ENCODE measurements around the gene TRAF3. TPM values are rescaled to one million over a fixed set of nuclear protein-coding genes. Genes with fewer than 3 reads are reported as not detected.
A peak's percentile ranks its signal among the peaks of the same experiment; 100 is the strongest.

Gene TRAF3
- total RNA-seq, 1 experiment from 2014 or later: 11.2 TPM

DNA sequence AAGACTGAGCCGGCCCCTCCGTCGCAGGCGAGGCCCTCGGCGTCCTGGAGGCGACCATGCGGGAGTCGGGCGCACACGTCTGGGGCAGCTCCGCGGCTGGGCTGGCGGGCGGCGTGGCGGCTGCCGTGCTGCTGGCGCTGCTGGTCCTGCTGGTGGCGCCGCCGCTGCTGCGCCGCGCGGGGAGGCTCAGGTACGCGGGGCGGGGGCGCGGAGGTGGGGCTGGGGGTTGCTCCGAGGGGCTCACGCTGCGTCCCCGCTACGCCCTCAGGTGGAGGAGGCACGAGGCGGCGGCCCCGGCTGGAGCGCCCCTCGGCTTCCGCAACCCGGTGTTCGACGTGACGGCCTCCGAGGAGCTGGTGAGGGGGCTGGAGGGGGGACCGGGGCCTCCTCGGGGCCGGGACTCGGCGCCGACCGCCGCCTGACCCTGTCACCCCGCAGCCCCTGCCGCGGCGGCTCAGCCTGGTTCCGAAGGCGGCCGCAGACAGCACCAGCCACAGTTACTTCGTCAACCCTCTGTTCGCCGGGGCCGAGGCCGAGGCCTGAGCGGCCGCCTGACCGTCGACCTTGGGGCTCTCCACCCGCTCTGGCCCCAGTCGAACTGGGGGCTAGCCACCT is 153.0 kb downstream of the TRAF3 start:
- peak; percentile 26 for ATAC-seq
- Mint-ChIP-seq H3K4me1 (peaks cover 11% of the 10 kb centered on the region), H3K4me3 (peak overlapping the region; percentile 49), H3K27me3 (ENCODE audit: low read depth) (peaks cover 50% of the 10 kb centered on the region), H3K27ac (no peak overlapping the region), H3K9me3 (no peaks in the 10 kb centered on the region), H3K36me3 (peaks cover 10% of the 10 kb centered on the region)
- POLR2A ChIA-PET: no interaction called here
- CTCF ChIA-PET: interaction anchor here (0.7 to 1.7 kb wide), 4 partner anchors 20 to 1897 kb away, joined by 3 to 7 read pairs (median 5); no protein-coding TSS in a partner anchor
- TF ChIP-seq, protein P1, sequence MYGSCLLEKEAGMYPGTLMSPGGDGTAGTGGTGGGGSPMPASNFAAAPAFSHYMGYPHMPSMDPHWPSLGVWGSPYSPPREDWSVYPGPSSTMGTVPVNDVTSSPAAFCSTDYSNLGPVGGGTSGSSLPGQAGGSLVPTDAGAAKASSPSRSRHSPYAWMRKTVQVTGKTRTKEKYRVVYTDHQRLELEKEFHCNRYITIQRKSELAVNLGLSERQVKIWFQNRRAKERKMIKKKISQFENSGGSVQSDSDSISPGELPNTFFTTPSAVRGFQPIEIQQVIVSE (CRISPR knock-in tag; IDR thresholded peaks at IDR 0.05; ENCODE audit: borderline replicate concordance): no peak
- TF ChIP-seq FOXP1 (CRISPR knock-in tag; IDR thresholded peaks at IDR 0.05; ENCODE audit: borderline replicate concordance): 0 out of 2 replicates have a peak, but pooled peaks have one; percentile 51
- TF ChIP-seq, protein P2, sequence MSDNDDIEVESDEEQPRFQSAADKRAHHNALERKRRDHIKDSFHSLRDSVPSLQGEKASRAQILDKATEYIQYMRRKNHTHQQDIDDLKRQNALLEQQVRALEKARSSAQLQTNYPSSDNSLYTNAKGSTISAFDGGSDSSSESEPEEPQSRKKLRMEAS (CRISPR knock-in tag; IDR thresholded peaks at IDR 0.05): 0 out of 2 replicates have a peak, but pooled peaks have one; percentile 29
- TF ChIP-seq ZNF219 (CRISPR knock-in tag; IDR thresholded peaks at IDR 0.05; ENCODE audit: borderline replicate concordance): 0 out of 2 replicates have a peak, but pooled peaks have one; percentile 7
- TF ChIP-seq ETV6 (CRISPR knock-in tag; IDR thresholded peaks at IDR 0.05): peak; percentile 35; the same call in 1 of the 2 replicates
- TF ChIP-seq, protein P3, sequence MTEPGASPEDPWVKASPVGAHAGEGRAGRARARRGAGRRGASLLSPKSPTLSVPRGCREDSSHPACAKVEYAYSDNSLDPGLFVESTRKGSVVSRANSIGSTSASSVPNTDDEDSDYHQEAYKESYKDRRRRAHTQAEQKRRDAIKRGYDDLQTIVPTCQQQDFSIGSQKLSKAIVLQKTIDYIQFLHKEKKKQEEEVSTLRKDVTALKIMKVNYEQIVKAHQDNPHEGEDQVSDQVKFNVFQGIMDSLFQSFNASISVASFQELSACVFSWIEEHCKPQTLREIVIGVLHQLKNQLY (CRISPR knock-in tag; IDR thresholded peaks at IDR 0.05): no peak
- TF ChIP-seq FOXJ3 (CRISPR knock-in tag; IDR thresholded peaks at IDR 0.05; ENCODE audit: borderline replicate concordance): no peak
- DNase-seq (ENCODE audit: low spot score): peak; percentile 70

DNA sequence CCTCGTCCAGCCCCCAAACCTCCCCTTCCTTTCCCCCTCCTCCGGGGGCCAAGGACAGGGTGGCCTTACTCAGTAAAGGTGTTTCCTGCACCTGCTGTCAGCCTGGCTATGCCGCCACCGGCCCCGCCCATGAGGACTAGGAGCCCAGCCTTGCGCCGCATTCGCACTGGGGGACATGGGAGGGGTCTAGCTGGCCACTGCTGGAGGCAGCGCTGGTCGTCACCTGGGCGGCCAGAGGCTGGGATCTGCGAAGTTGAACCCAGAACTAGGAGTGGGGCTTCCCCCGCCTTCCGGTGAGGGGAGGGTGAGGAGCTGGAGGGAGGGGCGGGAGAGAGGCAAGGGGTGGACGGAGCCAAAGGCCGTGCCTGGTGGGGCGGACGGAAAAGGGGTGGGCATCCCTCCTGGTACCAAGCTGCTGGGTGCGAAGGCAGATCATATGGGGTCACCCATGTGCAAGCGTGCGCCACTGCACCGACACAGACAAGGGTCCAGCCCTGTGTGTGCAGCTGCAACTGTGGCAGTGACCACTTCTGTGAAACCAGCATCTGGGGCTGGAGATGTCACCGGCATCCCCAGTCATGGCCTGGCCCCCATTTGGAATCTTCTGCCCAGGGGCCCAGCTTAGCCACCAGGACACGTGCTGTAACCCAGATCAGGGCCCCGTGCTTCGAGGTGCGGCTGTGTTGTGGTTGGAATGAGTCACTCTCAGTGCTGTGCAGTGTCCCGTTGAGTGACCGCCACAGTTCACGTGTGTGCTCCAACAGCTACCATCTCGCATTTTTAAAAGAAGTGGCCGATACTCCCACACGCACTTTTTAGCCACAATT is 153.7 kb downstream of the TRAF3 start:
- DNase-seq (ENCODE audit: low spot score) (peak; percentile 71), ATAC-seq (peak; percentile 5)
- Mint-ChIP-seq H3K27me3 (ENCODE audit: low read depth) (peaks cover 45% of the 10 kb centered on the region), H3K4me3 (peak overlapping the region; percentile 49), H3K4me1 (peaks cover 8% of the 10 kb centered on the region), H3K27ac (no peak overlapping the region), H3K36me3 (peaks cover 10% of the 10 kb centered on the region), H3K9me3 (no peaks in the 10 kb centered on the region)
- CTCF ChIA-PET: interaction anchor here (0.7 to 1.7 kb wide), 5 partner anchors 13 to 1896 kb away, joined by 3 to 7 read pairs (median 4); no protein-coding TSS in a partner anchor
- POLR2A ChIA-PET: no interaction called here
- TF ChIP-seq, protein P4, sequence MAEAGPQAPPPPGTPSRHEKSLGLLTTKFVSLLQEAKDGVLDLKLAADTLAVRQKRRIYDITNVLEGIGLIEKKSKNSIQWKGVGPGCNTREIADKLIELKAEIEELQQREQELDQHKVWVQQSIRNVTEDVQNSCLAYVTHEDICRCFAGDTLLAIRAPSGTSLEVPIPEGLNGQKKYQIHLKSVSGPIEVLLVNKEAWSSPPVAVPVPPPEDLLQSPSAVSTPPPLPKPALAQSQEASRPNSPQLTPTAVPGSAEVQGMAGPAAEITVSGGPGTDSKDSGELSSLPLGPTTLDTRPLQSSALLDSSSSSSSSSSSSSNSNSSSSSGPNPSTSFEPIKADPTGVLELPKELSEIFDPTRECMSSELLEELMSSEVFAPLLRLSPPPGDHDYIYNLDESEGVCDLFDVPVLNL (CRISPR knock-in tag; IDR thresholded peaks at IDR 0.05; ENCODE audit: borderline replicate concordance, low read depth): no peak
- TF ChIP-seq ZNF317 (CRISPR knock-in tag; IDR thresholded peaks at IDR 0.05; ENCODE audit: borderline replicate concordance, low read depth) (no peak), TEAD1 (CRISPR knock-in tag; IDR thresholded peaks at IDR 0.05) (no peak), SMAD4 (CRISPR knock-in tag; IDR thresholded peaks at IDR 0.05) (no peak), NFYB (CRISPR knock-in tag; conservative IDR thresholded peaks at IDR 0.05; ENCODE audit: low read depth) (no peak), ZBTB21 (CRISPR knock-in tag; IDR thresholded peaks at IDR 0.05; ENCODE audit: borderline replicate concordance) (no peak), TP53 (CRISPR knock-in tag; IDR thresholded peaks at IDR 0.05) (no peak), GTF2I (CRISPR knock-in tag; conservative IDR thresholded peaks at IDR 0.05) (no peak), ZNF219 (CRISPR knock-in tag; IDR thresholded peaks at IDR 0.05; ENCODE audit: borderline replicate concordance) (no peak), FOXP1 (CRISPR knock-in tag; IDR thresholded peaks at IDR 0.05; ENCODE audit: borderline replicate concordance) (no peak)
- TF ChIP-seq, protein P5, sequence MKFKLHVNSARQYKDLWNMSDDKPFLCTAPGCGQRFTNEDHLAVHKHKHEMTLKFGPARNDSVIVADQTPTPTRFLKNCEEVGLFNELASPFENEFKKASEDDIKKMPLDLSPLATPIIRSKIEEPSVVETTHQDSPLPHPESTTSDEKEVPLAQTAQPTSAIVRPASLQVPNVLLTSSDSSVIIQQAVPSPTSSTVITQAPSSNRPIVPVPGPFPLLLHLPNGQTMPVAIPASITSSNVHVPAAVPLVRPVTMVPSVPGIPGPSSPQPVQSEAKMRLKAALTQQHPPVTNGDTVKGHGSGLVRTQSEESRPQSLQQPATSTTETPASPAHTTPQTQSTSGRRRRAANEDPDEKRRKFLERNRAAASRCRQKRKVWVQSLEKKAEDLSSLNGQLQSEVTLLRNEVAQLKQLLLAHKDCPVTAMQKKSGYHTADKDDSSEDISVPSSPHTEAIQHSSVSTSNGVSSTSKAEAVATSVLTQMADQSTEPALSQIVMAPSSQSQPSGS (CRISPR knock-in tag; IDR thresholded peaks at IDR 0.05; ENCODE audit: borderline replicate concordance, low read depth): no peak
- TF ChIP-seq, protein P6, sequence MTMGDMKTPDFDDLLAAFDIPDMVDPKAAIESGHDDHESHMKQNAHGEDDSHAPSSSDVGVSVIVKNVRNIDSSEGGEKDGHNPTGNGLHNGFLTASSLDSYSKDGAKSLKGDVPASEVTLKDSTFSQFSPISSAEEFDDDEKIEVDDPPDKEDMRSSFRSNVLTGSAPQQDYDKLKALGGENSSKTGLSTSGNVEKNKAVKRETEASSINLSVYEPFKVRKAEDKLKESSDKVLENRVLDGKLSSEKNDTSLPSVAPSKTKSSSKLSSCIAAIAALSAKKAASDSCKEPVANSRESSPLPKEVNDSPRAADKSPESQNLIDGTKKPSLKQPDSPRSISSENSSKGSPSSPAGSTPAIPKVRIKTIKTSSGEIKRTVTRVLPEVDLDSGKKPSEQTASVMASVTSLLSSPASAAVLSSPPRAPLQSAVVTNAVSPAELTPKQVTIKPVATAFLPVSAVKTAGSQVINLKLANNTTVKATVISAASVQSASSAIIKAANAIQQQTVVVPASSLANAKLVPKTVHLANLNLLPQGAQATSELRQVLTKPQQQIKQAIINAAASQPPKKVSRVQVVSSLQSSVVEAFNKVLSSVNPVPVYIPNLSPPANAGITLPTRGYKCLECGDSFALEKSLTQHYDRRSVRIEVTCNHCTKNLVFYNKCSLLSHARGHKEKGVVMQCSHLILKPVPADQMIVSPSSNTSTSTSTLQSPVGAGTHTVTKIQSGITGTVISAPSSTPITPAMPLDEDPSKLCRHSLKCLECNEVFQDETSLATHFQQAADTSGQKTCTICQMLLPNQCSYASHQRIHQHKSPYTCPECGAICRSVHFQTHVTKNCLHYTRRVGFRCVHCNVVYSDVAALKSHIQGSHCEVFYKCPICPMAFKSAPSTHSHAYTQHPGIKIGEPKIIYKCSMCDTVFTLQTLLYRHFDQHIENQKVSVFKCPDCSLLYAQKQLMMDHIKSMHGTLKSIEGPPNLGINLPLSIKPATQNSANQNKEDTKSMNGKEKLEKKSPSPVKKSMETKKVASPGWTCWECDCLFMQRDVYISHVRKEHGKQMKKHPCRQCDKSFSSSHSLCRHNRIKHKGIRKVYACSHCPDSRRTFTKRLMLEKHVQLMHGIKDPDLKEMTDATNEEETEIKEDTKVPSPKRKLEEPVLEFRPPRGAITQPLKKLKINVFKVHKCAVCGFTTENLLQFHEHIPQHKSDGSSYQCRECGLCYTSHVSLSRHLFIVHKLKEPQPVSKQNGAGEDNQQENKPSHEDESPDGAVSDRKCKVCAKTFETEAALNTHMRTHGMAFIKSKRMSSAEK (CRISPR knock-in tag; IDR thresholded peaks at IDR 0.05; ENCODE audit: borderline replicate concordance): no peak
- TF ChIP-seq, protein P7, sequence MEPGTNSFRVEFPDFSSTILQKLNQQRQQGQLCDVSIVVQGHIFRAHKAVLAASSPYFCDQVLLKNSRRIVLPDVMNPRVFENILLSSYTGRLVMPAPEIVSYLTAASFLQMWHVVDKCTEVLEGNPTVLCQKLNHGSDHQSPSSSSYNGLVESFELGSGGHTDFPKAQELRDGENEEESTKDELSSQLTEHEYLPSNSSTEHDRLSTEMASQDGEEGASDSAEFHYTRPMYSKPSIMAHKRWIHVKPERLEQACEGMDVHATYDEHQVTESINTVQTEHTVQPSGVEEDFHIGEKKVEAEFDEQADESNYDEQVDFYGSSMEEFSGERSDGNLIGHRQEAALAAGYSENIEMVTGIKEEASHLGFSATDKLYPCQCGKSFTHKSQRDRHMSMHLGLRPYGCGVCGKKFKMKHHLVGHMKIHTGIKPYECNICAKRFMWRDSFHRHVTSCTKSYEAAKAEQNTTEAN (CRISPR knock-in tag; IDR thresholded peaks at IDR 0.05): no peak

Data from WTC11 (cell line).